Testis (tissue), 3 donors: Measurements from ENCODE around the gene ATXN3. TPM values are rescaled to one million over a fixed set of nuclear protein-coding genes. Genes with fewer than 3 reads are reported as not detected.

Experiments used
- DNase-seq: peaks from one replicate; pipeline ENCODE4 v3.0.0-alpha.2; 2019
- H3K27ac ChIP-seq, 2 donors: fragments of 200-600 bp; sonication (generic); one replicate each; pipeline ENCODE4 v1.5.1; 2019
- H3K27me3 ChIP-seq: fragments of 200-600 bp; sonication (generic); one replicate; pipeline ENCODE4 v1.5.1; 2019
- H3K36me3 ChIP-seq: fragments of 200-600 bp; sonication (generic); one replicate; pipeline ENCODE4 v1.5.1; 2017; ENCODE audit warnings: low read depth; ENCODE audit errors: missing control alignments
- H3K4me1 ChIP-seq: fragments of 200-600 bp; sonication (generic); one replicate; pipeline ENCODE4 v1.5.1; 2019
- H3K4me3 ChIP-seq, 2 donors: fragments of 200-600 bp; sonication (generic); one replicate each; pipeline ENCODE4 v1.5.1; 2017 to 2019
- H3K9me3 ChIP-seq: fragments of 200-600 bp; sonication (generic); one replicate; pipeline ENCODE4 v1.5.1; 2017
- CTCF ChIP-seq, 3 experiments: fragments of 450-650 bp in 2 of 3; fragments of 200-600 bp in 1 of 3; sonication (generic) in 1 of 3; IDR thresholded peaks; one replicate each; pipeline ENCODE4 v1.5.1; 2016 to 2019; ENCODE audit warnings: antibody characterized with exemption in 3 of 3, mild to moderate bottlenecking in 2 of 3, moderate library complexity in 1 of 3
- POLR2A ChIP-seq: fragments of 450-650 bp; IDR thresholded peaks from one replicate; pipeline ENCODE4 v1.6.1; 2017; ENCODE audit warnings: antibody characterized with exemption, mild to moderate bottlenecking, moderate library complexity
- WGBS, 2 donors: methylation state at CpG; one replicate each; pipeline ENCODE4 v1.1.5; 2018; 5-methylcytosine and 5-hydroxymethylcytosine counted together
- intact Hi-C: fragments of 100-400 bp; cut with DNase I; formaldehyde crosslinking; loops from one replicate; pipeline ENCODE4 v1.15.1; 2023; ENCODE audit warnings: low total_unique reads
- polyA plus RNA-seq: library from polyadenylated mRNA; stranded (reverse); fragments of 350-450 nt; fragmentation: Illumina TruSeq; extraction: RNeasy Lipid Tissue Mini Kit (QIAGEN cat#74804); gene quantifications from one replicate; pipeline ENCODE4 v1.2.3, GENCODE V29; 2014; ENCODE audit warnings: low read depth, low replicate concordance; ENCODE audit not compliant: insufficient read depth
- total RNA-seq, 2 donors: library from RNA; depleted of rRNA; stranded (reverse); fragments of >200 nt; gene quantifications; one replicate each; pipeline ENCODE4 v1.2.3, GENCODE V29; 2016

Gene ATXN3
- total and polyA plus RNA-seq, 3 donors from 2014 or later, result 22.9 to 43.8 (median 35.0) TPM

- intact Hi-C loops, result no loop called here
- TF ChIP-seq CTCF (IDR thresholded peaks at IDR 0.05) (no peak), POLR2A (no peak)
- H3K4me1 ChIP-seq, result peaks cover 15% of the 10 kb centered on the region
These were observed 6.6 kb downstream of the ATXN3 start for GRCh38 chr14:92099802-92100201.

GRCh38 chr14:92093320-92093719 is 13.1 kb downstream of the ATXN3 start:
- no peaks in the 10 kb centered on the region for H3K36me3 ChIP-seq
- H3K9me3 ChIP-seq, result no peaks in the 10 kb centered on the region
- no peak overlapping the region for H3K4me3 ChIP-seq
- TF ChIP-seq POLR2A (no peak), CTCF (IDR thresholded peaks at IDR 0.05) (no peak)
- WGBS, 2 donors, result 49 to 57% methylated on average over 1 of the region's 1 CpG
- DNase-seq, result peak; percentile 37
- H3K27ac ChIP-seq, result no peak overlapping the region
- no peaks in the 10 kb centered on the region for H3K4me1 ChIP-seq
- intact Hi-C loops, result no loop called here
- H3K27me3 ChIP-seq, result no peaks in the 10 kb centered on the region

More at GRCh38 chr14:92099802-92100201, 6.6 kb downstream of the ATXN3 start:
- no peaks in the 10 kb centered on the region for H3K27me3 ChIP-seq
- H3K27ac ChIP-seq, result no peak overlapping the region
- no peaks in the 10 kb centered on the region for H3K9me3 ChIP-seq
- no peak for DNase-seq
- H3K36me3 ChIP-seq, result no peaks in the 10 kb centered on the region
- no peak overlapping the region for H3K4me3 ChIP-seq

- H3K9me3 ChIP-seq, result no peaks in the 10 kb centered on the region
- H3K27ac ChIP-seq, result no peak overlapping the region
- WGBS, 2 donors, result 88 to 93% methylated on average over 5 of the region's 5 CpGs
- DNase-seq, result no peak
- no peak overlapping the region for H3K4me3 ChIP-seq
- no peaks in the 10 kb centered on the region for H3K36me3 ChIP-seq
- no peaks in the 10 kb centered on the region for H3K4me1 ChIP-seq
- TF ChIP-seq CTCF (IDR thresholded peaks at IDR 0.05) (no peak), POLR2A (no peak)
- intact Hi-C loops, result no loop called here
- no peaks in the 10 kb centered on the region for H3K27me3 ChIP-seq
These were observed 17.9 kb downstream of the ATXN3 start for GRCh38 chr14:92088494-92088893.

- Histone ChIP-seq H3K27ac (no peak overlapping the region), H3K4me1 (no peaks in the 10 kb centered on the region), H3K27me3 (no peaks in the 10 kb centered on the region), H3K4me3 (no peak overlapping the region), H3K36me3 (no peaks in the 10 kb centered on the region), H3K9me3 (no peaks in the 10 kb centered on the region)
- DNase-seq, result no peak
- no peak for TF ChIP-seq CTCF (IDR thresholded peaks at IDR 0.05)
- TF ChIP-seq POLR2A, result no peak
- intact Hi-C loops, result no loop called here
These were observed 31.8 kb downstream of the ATXN3 start for GRCh38 chr14:92074555-92074954.

- intact Hi-C loops, result no loop called here
- Histone ChIP-seq H3K27ac (no peak overlapping the region), H3K9me3 (no peaks in the 10 kb centered on the region), H3K4me3 (no peak overlapping the region), H3K4me1 (no peaks in the 10 kb centered on the region), H3K36me3 (no peaks in the 10 kb centered on the region), H3K27me3 (no peaks in the 10 kb centered on the region)
- TF ChIP-seq POLR2A (no peak), CTCF (IDR thresholded peaks at IDR 0.05) (no peak)
- 73 to 79% methylated on average over 9 of the region's 9 CpGs for WGBS, 2 donors
- DNase-seq, result no peak
These were observed 48.1 kb downstream of the ATXN3 start for GRCh38 chr14:92058006-92058917.
